HepG2 (cell line): Measurements from ENCODE around the gene COL2A1. TPM values are rescaled to one million over a fixed set of nuclear protein-coding genes. Genes with fewer than 3 reads are reported as not detected.
A peak's percentile ranks its signal among the peaks of the same experiment; 100 is the strongest.

Source experiments
- ARNT2 ChIP-seq: sonication (generic); formaldehyde crosslinking; IDR thresholded peaks from 2 replicates; pipeline ENCODE4 v1.8.0; 2022; ENCODE audit warnings: mild to moderate bottlenecking, low read depth, missing genetic modification reagents, moderate library complexity
- CEBPZ ChIP-seq: IDR thresholded peaks from 2 replicates; pipeline ENCODE4 v1.6.1; 2012; ENCODE audit warnings: low read length, improper control_type of control experiment
- CREB1 ChIP-seq, 2 experiments: fragments of 450-650 bp in 1 of 2; IDR thresholded peaks; 2 replicates each; pipeline ENCODE4 v1.6.1; 2016 to 2017; ENCODE audit warnings: control low read depth in 1 of 2, mild to moderate bottlenecking in 1 of 2, missing compliant biosample characterization in 1 of 2, missing genetic modification characterization in 1 of 2
- NR2F1 ChIP-seq, 2 experiments: fragments of 450-650 bp in 1 of 2; formaldehyde crosslinking in 1 of 2; IDR thresholded peaks; 2 replicates each; pipeline versions ENCODE4 v1.5.0 to v1.6.1; 2016 to 2020; ENCODE audit warnings: mild to moderate bottlenecking in 1 of 2, missing compliant biosample characterization in 1 of 2, missing genetic modification reagents in 1 of 2, moderate library complexity in 1 of 2
- SOX6 ChIP-seq, 2 experiments: fragments of 450-650 bp in 1 of 2; sonication (generic) in 1 of 2; formaldehyde crosslinking in 1 of 2; IDR thresholded peaks; 2 replicates each; pipeline versions ENCODE4 v1.4.0 to v1.6.1; 2017 to 2020; ENCODE audit warnings: antibody characterized with exemption in 1 of 2, mild to moderate bottlenecking in 1 of 2, missing genetic modification reagents in 1 of 2
- STAG1 ChIP-seq: sonication (generic); formaldehyde crosslinking; IDR thresholded peaks from 2 replicates; pipeline ENCODE4 v1.4.0; 2020; ENCODE audit warnings: missing genetic modification reagents
- TFE3 ChIP-seq: IDR thresholded peaks from 2 replicates; pipeline ENCODE4 v1.6.1; 2016
- TRAFD1 ChIP-seq: sonication (generic); formaldehyde crosslinking; IDR thresholded peaks from 2 replicates; pipeline ENCODE4 v1.5.1; 2020; ENCODE audit warnings: missing genetic modification reagents, mild to moderate bottlenecking, borderline replicate concordance
- YEATS2 ChIP-seq: sonication (generic); formaldehyde crosslinking; IDR thresholded peaks from 2 replicates; pipeline ENCODE4 v1.4.0; 2020; ENCODE audit warnings: missing genetic modification reagents, borderline replicate concordance
- ZBTB25 ChIP-seq: IDR thresholded peaks from 2 replicates; pipeline ENCODE4 v1.6.1; 2018; ENCODE audit warnings: missing genetic modification reagents
- ZNF263 ChIP-seq: sonication (generic); formaldehyde crosslinking; IDR thresholded peaks from 2 replicates; pipeline ENCODE4 v1.4.0; 2020; ENCODE audit warnings: missing genetic modification reagents
- ZNF414 ChIP-seq: sonication (generic); formaldehyde crosslinking; IDR thresholded peaks from 2 replicates; pipeline ENCODE4 v1.5.0; 2020; ENCODE audit warnings: missing genetic modification reagents
- ZNF543 ChIP-seq: sonication (generic); formaldehyde crosslinking; IDR thresholded peaks from 2 replicates; pipeline ENCODE4 v1.4.0; 2020; ENCODE audit warnings: mild to moderate bottlenecking, missing genetic modification reagents
- ZNF598 ChIP-seq: sonication (generic); formaldehyde crosslinking; IDR thresholded peaks from 2 replicates; pipeline ENCODE4 v1.5.1; 2020; ENCODE audit warnings: mild to moderate bottlenecking, missing genetic modification reagents, borderline replicate concordance
- polyA plus RNA-seq, 8 experiments: library from polyadenylated mRNA; depleted of rRNA in 3 of 8; stranded (reverse) in 7 of 8; unstranded in 1 of 8; fragments of >200 nt; fragmentation: Illumina TruSeq in 4 of 8; extraction: Trizol in 4 of 8; gene quantifications; 2 replicates each; pipeline versions ENCODE4 v1.2.1 to v1.2.3, GENCODE V29; 2011 to 2016; ENCODE audit warnings: low read depth in 4 of 8, missing spikeins in 1 of 8, mixed read lengths in 1 of 8; ENCODE audit not compliant: insufficient read depth in 1 of 8
- total RNA-seq, 5 experiments: library from RNA; depleted of rRNA; stranded (reverse); fragments of >200 nt; fragmentation: Illumina TruSeq; extraction: Trizol; gene quantifications; 2 replicates each; pipeline ENCODE4 v1.2.3, GENCODE V29; 2016; ENCODE audit warnings: low read depth in 1 of 5
- TF ChIP-seq, protein P1 (sequence below): sonication (generic); formaldehyde crosslinking; IDR thresholded peaks from 2 replicates; pipeline ENCODE4 v1.5.0; 2020; ENCODE audit warnings: missing genetic modification reagents

The COL2A1 gene
- total and polyA plus RNA-seq, 2 of the 13 experiments (the other 11 are each of a cell fraction or from before 2014, with no cell fraction given): 7.4 to 38.3 TPM

- peak; percentile 34; the same call in 1 of the 2 replicates for TF ChIP-seq YEATS2
- TF ChIP-seq NR2F1 (CRISPR knock-in tag; IDR thresholded peaks at IDR 0.05): peak in 1 of 2 experiments; percentile 57; a peak in 2 of 4 replicates
- 0 out of 2 replicates have a peak, but pooled peaks have one; percentile 37 for TF ChIP-seq TFE3 (CRISPR knock-in tag)
- 0 out of 2 replicates have a peak, but pooled peaks have one; percentile 22 for TF ChIP-seq ARNT2 (CRISPR knock-in tag)
- TF ChIP-seq ZBTB25 (CRISPR knock-in tag): 0 out of 2 replicates have a peak, but pooled peaks have one; percentile 26
- no peak for TF ChIP-seq ZNF263 (CRISPR knock-in tag)
- TF ChIP-seq, protein P1, sequence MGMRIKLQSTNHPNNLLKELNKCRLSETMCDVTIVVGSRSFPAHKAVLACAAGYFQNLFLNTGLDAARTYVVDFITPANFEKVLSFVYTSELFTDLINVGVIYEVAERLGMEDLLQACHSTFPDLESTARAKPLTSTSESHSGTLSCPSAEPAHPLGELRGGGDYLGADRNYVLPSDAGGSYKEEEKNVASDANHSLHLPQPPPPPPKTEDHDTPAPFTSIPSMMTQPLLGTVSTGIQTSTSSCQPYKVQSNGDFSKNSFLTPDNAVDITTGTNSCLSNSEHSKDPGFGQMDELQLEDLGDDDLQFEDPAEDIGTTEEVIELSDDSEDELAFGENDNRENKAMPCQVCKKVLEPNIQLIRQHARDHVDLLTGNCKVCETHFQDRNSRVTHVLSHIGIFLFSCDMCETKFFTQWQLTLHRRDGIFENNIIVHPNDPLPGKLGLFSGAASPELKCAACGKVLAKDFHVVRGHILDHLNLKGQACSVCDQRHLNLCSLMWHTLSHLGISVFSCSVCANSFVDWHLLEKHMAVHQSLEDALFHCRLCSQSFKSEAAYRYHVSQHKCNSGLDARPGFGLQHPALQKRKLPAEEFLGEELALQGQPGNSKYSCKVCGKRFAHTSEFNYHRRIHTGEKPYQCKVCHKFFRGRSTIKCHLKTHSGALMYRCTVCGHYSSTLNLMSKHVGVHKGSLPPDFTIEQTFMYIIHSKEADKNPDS (CRISPR knock-in tag): no peak
- no peak for TF ChIP-seq SOX6 (IDR thresholded peaks at IDR 0.05)
- TF ChIP-seq SOX6 (CRISPR knock-in tag; IDR thresholded peaks at IDR 0.05): peak; percentile 38; the same call in 1 of the 2 replicates
- no peak for TF ChIP-seq CREB1 (IDR thresholded peaks at IDR 0.05)
- TF ChIP-seq CREB1 (CRISPR knock-in tag; IDR thresholded peaks at IDR 0.05): no peak
- peak; percentile 37; the same call in 1 of the 2 replicates for TF ChIP-seq ZNF414 (CRISPR knock-in tag)
- 0 out of 2 replicates have a peak, but pooled peaks have one; percentile 22 for TF ChIP-seq TRAFD1 (CRISPR knock-in tag)
- peak; percentile 75 for TF ChIP-seq STAG1
- 0 out of 2 replicates have a peak, but pooled peaks have one; percentile 72 for TF ChIP-seq ZNF598 (CRISPR knock-in tag)
- peak; percentile 75; the same call in 1 of the 2 replicates for TF ChIP-seq ZNF543 (CRISPR knock-in tag)
- TF ChIP-seq CEBPZ: no peak
Measured at GRCh38 chr12:47949441-47950341, 54.6 kb downstream of the COL2A1 start (continued).
